Activated naive CD4-positive, alpha-beta T cell treated with anti-CD3 and anti-CD28 coated beads, Interleukin-2, amount 50 U/mL, for 24 hours (primary cell): ENCODE data around the gene ASPG.

Experiments
- H3K27ac Mint-ChIP-seq: one replicate; pipeline ENCODE4 v1.8.0; 2021; ENCODE audit warnings: mild to moderate bottlenecking, mixed read lengths
- H3K27me3 Mint-ChIP-seq: one replicate; pipeline ENCODE4 v1.8.0; 2021; ENCODE audit warnings: mixed read lengths
- H3K36me3 Mint-ChIP-seq: one replicate; pipeline ENCODE4 v1.8.0; 2021; ENCODE audit warnings: mixed read lengths
- H3K4me1 Mint-ChIP-seq: one replicate; pipeline ENCODE4 v1.8.0; 2021; ENCODE audit warnings: mixed read lengths
- H3K4me3 Mint-ChIP-seq: one replicate; pipeline ENCODE4 v1.8.0; 2021; ENCODE audit warnings: mild to moderate bottlenecking, mixed read lengths
- H3K9me3 Mint-ChIP-seq: one replicate; pipeline ENCODE4 v1.8.0; 2021; ENCODE audit warnings: mixed read lengths

The ASPG gene

DNA sequence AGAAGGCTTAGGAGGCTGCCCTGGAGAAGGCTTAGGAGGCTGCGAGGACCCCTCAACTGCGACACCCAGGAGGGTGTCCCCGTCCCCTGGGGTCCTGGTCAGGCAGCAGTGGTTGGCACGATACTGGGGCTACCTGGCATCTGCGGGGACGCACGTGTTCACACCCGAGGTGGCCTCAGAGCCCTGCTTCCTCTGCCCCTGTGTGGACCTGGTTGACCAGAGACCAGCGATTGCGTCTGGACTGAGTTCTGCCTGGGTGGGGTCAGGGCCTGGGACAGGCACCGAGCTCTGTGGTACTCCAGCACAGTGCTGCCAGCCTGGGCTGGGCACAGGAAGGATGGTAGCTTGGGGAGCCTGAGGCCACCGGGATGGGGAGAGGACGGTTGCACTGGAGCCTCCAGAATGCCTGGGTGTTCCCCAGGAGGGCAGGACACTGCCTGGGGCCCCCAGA, 735 bp downstream of the ASPG start:
- Mint-ChIP-seq H3K36me3 (no peaks in the 10 kb centered on the region), H3K9me3 (no peaks in the 10 kb centered on the region), H3K27ac (no peak overlapping the region), H3K27me3 (peaks cover 8% of the 10 kb centered on the region), H3K4me3 (no peak overlapping the region), H3K4me1 (peaks cover 4% of the 10 kb centered on the region)

DNA sequence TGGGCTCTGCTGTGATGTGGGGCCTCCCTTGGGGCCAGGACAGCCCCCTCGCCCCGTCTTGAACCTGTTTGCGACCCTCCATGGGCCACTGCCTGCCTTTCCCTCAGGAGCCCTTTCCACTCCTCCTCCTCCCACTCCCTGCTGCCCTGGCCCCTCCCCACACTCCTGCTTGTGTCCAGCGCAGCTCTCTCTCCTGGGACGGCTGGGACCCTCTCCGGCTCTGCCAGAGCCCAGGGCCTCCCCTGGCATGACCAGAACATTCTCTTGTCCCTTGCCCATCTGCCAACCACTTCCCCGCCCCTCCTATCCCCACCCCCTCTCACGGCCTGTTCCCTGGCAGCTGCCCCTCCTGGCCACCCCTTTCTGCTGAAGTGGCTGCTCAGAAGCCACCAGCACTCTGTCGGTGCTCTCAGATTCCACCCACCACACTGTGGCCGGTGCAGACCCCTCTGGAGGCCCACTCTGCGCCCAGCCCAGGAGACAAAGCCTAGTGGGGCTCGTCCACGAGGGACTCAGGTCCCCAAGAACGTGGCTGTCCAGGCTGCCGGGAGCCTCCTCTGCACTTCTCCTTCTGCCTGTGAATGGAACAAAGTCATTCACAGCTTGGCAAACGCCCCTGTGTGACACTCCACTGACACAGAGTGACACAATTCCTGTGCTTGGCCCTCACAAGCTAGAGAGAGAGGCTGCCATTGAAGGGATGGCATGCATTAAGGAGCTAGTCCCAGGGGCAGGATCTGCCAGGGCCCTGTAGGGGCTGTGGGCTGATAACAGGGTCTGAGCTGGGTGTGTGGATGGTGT, 1.4 kb downstream of the ASPG start:
- Mint-ChIP-seq H3K9me3 (no peaks in the 10 kb centered on the region), H3K27ac (no peak overlapping the region)

DNA sequence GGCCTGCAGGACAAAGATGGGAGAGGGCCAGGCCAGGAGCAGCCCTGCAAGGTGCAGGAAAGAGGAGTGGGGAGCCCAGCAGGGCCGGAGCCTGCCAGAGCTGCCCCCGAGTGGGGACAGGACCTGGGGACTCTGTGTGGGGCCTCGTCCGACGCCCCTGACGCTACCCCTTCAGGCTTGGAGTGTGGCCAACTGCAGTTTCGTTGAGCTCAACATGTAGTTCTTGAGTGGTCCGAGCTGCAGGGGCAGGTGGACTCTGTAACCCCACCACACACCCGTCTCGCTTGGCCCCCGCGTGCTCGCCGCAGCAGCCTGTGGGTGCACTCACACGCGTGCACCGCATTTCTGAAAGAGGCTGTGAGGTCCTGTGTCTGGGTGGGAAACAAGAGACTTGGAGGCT, 2.0 kb downstream of the ASPG start:
- Mint-ChIP-seq H3K27me3 (peaks cover 8% of the 10 kb centered on the region), H3K36me3 (no peaks in the 10 kb centered on the region), H3K9me3 (no peaks in the 10 kb centered on the region), H3K4me1 (peaks cover 4% of the 10 kb centered on the region), H3K4me3 (no peak overlapping the region), H3K27ac (no peak overlapping the region)

More for the DNA sequence above, 1.4 kb downstream of the ASPG start:
- H3K36me3 Mint-ChIP-seq, result no peaks in the 10 kb centered on the region
- peaks cover 4% of the 10 kb centered on the region for H3K4me1 Mint-ChIP-seq
- H3K4me3 Mint-ChIP-seq, result no peak overlapping the region
- H3K27me3 Mint-ChIP-seq, result peaks cover 8% of the 10 kb centered on the region

DNA sequence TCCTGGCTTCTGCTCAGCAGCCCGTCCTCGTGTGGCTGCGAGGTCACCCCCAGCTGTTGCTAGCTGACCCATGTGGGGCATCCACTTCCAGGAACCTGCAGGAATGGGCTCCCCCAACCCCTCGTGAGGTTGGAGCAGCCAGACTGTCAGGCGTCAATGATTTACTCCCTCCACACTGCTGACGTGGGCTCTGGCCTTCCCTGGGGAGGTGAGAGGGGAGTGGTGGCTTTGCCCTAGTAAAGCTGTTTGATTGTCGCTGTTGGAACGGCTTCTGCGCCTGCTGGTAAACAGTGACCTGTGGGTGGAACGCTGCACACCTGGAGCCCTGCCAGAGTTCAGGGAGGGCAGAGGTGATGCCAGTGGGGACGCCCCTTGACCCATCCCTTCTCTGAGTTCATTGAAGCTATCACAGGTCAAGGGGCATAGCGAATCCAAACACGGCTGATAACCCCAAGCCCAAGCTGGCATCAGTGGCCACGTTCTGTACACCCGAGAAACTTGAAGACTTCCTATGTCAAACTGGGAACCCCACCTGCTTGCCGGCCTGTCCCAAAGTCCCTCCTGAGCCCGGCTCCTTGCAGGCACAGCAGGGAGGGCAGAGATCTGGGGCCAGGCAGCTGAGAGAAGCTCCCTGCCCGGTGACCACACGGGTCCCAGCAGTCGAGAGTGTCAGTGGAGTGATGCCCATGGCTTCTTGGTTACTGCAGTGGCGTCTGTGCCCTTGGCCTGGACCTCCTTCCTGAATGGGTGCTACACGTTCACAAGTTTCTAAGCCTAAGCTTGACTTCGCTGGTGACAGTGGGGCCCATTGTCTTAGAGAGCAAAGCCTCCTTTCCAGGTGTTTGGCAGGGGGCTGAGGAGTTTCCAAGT, 2.7 kb downstream of the ASPG start:
- Mint-ChIP-seq H3K4me3 (no peak overlapping the region), H3K4me1 (peaks cover 4% of the 10 kb centered on the region), H3K27ac (no peak overlapping the region), H3K36me3 (no peaks in the 10 kb centered on the region), H3K27me3 (peaks cover 7% of the 10 kb centered on the region), H3K9me3 (no peaks in the 10 kb centered on the region)

DNA sequence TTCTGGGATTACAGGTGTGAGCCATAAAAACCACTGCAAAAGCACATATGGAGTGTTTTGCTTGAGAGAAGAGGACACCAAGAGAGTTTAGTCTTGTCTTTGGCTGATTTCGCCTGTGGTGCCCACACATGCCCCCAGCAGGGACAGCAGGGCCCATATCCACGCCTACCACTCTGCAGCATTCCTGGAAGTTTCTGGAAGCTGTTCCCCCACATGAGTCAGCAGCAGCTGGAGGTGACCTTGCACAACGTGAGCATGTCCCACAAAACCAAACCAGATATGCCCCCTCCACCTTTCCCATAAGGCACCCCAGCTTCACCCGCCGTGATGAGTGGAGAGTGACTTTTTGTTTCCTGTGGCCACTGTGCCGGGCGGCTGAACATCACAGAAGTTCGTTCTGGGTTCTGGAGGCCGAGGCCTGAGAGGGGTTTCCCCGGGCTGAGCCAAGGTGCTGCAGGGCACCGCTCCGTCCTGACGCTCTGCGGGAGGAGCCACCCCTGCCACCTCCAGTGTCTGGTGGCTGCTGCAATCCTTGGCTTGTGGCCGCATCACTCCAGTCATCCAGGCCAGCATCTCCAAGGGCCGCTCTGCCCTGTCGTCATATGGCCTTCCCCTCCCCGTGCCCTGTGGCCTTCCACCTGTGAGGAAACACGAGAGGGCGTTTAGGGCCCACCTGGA, 4.7 kb downstream of the ASPG start:
- no peak overlapping the region for H3K27ac Mint-ChIP-seq
- no peak overlapping the region for H3K4me3 Mint-ChIP-seq
- H3K9me3 Mint-ChIP-seq, result no peaks in the 10 kb centered on the region
- H3K36me3 Mint-ChIP-seq, result no peaks in the 10 kb centered on the region
- peaks cover 5% of the 10 kb centered on the region for H3K4me1 Mint-ChIP-seq
- no peaks in the 10 kb centered on the region for H3K27me3 Mint-ChIP-seq

DNA sequence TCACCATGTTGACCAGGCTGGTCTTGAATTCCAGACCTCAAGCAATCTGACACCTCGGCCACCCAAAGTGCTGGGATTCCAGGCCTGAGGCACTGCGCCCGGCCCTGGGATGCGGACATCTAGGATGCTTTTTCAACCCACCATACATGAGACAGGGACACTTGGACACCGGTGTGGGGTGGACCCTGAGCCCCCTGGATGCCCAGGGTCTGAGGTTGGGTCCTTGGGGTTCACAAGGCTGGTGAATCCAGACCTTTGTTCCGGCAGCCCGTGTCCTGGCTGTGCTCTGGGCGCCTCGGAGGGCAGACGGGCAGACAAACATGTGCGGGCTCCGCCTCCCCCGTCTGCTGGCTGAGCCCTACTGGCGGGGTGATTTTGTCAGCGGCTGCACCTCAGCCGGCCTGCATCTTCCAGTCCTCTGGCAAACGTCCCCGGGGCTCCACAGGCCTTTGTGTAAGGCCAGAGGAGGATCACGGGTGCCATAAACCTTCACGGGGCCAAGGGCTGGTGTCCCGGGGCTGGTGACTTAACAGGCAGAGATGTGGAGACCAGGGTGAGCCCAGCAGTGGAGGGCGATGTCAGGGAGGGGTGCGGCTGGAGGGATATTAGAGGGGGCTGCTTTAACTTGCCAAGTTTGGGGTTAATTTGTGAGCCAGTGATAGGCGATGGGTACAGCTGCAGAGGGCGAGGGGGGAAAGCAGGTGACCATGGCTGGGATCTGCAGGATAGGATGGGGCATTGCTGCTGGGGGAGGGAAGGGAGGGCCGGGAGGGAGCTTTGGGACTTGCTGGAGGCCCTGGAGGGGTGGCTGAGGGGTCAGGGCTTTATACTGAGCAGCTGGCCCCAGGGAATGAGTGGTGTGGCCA, 5.8 kb downstream of the ASPG start:
- H3K4me3 Mint-ChIP-seq, result no peak overlapping the region
- no peak overlapping the region for H3K27ac Mint-ChIP-seq
- H3K4me1 Mint-ChIP-seq, result peaks cover 5% of the 10 kb centered on the region
- H3K27me3 Mint-ChIP-seq, result peaks cover 1% of the 10 kb centered on the region
- no peaks in the 10 kb centered on the region for H3K9me3 Mint-ChIP-seq
- H3K36me3 Mint-ChIP-seq, result no peaks in the 10 kb centered on the region

DNA sequence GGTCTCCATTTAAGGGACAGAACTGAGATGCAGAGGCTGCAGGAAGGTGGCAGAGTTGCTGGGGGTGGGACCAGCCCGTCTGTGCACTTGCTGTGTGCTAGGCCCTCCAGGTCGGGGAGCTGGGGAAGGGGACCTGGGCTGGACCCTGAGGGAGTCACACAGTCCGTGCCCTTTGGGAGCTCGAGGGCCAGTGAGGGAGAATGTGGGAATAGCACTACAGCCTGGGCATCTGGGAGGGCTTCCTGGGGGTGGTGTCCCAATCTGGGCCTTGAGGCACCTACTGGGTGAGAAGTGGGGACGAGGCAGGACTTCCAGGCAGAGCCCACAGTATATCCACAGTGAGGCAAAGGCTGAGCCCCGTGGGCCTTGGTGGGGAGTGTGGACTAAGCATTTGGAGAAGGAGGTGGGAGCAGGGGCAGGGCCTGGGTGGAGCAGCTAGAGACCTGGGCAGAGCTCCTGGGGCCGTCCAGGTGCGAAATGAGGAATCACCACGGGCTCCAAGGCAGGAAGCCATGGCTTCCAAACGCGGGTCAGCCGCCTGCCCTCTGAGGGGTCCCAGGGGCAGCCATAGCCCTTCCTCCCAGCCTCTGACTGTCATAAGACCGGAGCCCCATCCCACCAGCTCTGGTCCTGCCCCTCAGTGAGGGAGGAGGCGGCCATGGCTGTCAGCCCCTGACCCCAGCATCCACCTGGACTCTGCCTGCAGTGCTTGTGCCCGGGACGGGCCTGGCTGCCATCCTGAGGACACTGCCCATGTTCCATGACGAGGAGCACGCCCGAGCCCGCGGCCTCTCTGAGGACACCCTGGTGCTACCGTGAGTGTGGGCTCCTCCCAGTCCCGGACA, 6.6 kb downstream of the ASPG start:
- no peak overlapping the region for H3K27ac Mint-ChIP-seq
- H3K9me3 Mint-ChIP-seq, result no peaks in the 10 kb centered on the region
- H3K4me3 Mint-ChIP-seq, result no peak overlapping the region
- peaks cover 1% of the 10 kb centered on the region for H3K27me3 Mint-ChIP-seq
- peaks cover 5% of the 10 kb centered on the region for H3K4me1 Mint-ChIP-seq
- H3K36me3 Mint-ChIP-seq, result no peaks in the 10 kb centered on the region

DNA sequence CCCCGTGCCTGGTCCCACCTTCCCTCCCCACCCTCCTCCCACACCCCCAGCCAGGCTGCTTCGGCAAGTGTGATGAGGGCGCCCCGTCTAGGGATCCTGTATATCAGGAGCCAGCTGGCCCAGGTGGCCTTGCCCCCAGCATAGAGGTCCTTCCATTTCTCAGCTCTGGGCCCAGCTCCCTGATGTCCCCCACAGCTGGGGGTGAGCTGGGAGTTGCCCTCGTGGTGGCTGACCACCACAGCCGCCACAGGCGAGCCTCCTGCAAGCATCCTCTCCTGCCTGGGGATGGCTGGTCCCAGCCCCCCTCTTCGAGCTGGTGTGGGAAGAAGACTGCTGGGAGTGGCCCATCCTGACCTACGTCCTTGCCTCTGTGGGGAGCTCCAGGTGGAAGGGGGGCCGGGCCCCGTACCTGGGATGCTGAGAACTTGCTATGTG, 7.4 kb downstream of the ASPG start:
- Mint-ChIP-seq H3K27ac (no peak overlapping the region), H3K4me3 (no peak overlapping the region), H3K36me3 (no peaks in the 10 kb centered on the region), H3K4me1 (peaks cover 5% of the 10 kb centered on the region), H3K27me3 (peaks cover 1% of the 10 kb centered on the region), H3K9me3 (no peaks in the 10 kb centered on the region)

DNA sequence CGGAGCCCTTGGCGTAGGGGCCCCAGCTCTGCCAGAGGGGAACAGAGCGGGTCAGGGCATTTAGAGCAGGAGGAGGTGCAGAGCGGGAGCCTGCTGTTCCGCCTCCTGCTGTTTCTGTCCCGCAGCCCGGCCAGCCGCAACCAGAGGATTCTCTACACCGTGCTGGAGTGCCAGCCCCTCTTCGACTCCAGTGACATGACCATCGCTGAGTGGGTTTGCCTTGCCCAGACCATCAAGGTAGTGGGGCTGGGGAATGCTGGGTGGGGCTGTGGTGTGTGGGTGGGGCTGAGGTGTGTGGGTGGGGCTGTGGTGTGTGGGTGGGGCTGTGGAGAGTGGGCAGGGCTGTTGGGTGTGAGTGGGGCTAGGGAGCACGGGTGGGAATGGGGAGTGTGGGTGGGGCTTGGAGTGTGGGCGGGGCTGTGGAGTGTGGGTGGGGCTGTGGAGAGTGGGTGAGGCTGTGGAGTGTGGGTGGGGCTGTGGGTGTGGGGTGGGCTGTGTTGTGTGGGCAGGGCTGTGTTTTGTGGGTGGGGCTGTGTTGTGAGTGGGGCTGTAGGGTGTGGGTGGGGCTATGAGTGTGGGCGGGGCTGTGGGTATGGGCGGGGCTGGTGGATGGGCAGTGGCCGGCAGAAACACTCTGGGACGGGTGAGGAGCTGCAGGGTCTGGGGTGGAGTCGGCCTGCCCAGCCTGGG, 8.0 kb downstream of the ASPG start:
- no peak overlapping the region for H3K4me3 Mint-ChIP-seq
- no peaks in the 10 kb centered on the region for H3K36me3 Mint-ChIP-seq
- no peaks in the 10 kb centered on the region for H3K9me3 Mint-ChIP-seq
- H3K27ac Mint-ChIP-seq, result no peak overlapping the region
- H3K27me3 Mint-ChIP-seq, result peaks cover 1% of the 10 kb centered on the region
- peaks cover 5% of the 10 kb centered on the region for H3K4me1 Mint-ChIP-seq

DNA sequence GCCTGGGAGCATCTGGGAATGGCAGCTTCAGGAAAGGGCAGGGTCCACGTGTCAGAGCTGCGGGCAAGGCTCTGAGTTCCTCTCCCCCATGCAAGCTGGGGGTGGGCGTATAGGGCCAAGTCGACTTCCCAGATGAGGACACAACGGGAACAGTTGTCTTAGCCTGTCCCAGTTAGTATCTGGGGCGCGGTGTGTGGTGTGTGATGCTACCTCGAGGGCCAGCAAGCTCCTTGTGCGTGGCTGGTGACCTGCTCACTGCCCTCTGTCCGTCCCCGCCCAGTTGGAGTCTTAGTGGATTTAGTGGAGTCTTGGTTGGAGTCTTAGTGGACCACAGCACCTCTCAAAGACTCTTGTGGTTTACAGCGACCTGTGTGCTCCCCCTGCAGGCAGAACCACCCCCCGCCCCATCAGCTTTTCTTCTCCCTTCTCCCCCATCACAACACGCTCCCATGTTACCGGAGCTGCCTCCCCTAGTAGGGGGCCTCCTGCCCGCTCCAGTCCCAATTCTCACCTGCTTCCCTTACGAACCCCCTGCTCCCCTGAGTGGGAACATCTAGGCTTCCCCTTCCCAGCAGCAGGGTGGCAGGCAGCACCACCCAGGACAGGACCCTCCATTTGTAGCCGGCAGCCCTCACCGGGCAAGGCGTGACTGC, 8.7 kb downstream of the ASPG start:
- Mint-ChIP-seq H3K4me3 (no peak overlapping the region), H3K36me3 (no peaks in the 10 kb centered on the region), H3K9me3 (no peaks in the 10 kb centered on the region), H3K27me3 (peaks cover 1% of the 10 kb centered on the region), H3K27ac (no peak overlapping the region), H3K4me1 (peaks cover 5% of the 10 kb centered on the region)

DNA sequence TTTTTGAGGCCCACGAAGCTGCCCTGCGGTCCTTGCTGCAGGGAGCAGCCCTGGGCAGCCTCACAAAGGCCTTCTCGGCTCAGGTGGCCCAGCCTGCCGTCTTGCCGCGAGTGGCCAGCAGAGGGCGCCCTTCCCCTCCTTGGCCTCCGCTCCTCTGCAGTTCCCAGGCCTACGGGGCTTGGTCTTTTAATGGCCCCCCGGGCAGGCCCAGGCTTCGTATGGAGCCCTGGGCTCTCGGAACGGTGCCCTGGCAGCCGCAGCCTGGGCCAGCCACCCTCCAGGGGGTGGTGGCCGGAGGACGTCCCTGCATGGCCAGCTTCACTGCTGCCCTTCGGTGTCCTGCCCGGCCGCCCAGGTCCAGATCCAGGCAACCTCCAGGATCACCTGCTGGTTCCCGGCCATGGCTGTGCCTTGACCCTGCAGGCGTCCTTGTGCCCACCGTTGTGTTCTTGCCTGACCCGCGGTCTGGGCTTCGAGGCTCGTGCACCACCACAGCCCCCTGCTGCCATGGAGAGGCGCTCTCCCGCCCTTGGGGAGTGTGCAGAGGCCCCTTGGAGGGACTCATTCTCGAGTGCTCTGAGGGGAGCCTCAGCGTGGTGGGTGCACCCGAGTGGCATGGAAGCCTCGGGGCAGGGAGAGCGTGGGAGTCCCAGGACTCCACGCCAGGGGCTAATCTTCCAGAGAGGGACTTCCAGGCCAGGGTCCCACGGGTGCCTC, 9.4 kb downstream of the ASPG start:
- H3K36me3 Mint-ChIP-seq, result no peaks in the 10 kb centered on the region
- no peak overlapping the region for H3K4me3 Mint-ChIP-seq
- no peak overlapping the region for H3K27ac Mint-ChIP-seq

DNA sequence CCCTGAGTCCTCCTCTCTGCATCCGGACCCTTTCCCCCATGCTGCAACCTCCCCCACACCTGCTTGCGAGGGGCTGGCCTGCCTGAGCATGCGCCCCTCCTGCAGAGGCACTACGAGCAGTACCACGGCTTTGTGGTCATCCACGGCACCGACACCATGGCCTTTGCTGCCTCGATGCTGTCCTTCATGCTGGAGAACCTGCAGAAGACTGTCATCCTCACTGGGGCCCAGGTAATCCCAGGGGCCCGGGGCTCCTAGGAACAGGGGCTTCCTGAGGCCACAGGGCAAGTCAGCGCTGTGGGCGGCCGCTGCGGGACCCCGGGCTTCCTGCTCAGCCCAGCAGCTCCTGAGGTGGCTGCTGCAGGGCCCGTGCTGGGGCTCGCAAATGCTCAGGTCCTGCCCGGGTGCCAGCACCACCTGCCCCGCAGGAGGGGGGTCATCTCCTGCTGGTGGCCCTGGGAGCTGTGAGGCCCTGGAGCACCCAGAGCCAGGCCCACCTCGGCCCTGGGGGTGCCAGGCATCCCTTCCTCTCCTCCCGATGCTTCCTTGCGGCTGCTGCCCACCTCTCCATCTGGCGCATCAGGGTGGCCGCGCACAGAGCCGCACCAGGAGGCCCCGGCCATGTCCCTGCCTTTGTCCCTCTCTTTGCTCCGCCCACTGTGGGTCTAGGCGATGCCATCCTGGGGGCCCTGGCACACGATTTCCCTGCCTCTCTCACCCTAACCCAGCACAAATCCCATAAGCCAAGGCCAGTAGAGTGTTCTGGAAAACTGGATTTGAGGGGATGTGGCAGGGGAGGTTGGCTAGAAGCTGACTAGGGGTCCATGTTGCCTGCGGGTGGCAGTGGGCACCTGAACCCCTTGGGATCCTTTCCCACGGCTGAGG, 10.2 kb downstream of the ASPG start:
- H3K4me1 Mint-ChIP-seq, result peaks cover 5% of the 10 kb centered on the region
- H3K9me3 Mint-ChIP-seq, result no peaks in the 10 kb centered on the region
- H3K27ac Mint-ChIP-seq, result peak overlapping the region; percentile 62
- H3K4me3 Mint-ChIP-seq, result no peak overlapping the region
- no peaks in the 10 kb centered on the region for H3K36me3 Mint-ChIP-seq
- H3K27me3 Mint-ChIP-seq, result peaks cover 1% of the 10 kb centered on the region

More for the DNA sequence above, 9.4 kb downstream of the ASPG start:
- Mint-ChIP-seq H3K9me3 (no peaks in the 10 kb centered on the region), H3K27me3 (peaks cover 1% of the 10 kb centered on the region), H3K4me1 (peaks cover 5% of the 10 kb centered on the region)
